Gastroesophageal sphincter (tissue), 3 donors: ENCODE data around the gene ZNF750.

Source experiments
- EP300 ChIP-seq: sonication (generic); formaldehyde crosslinking; IDR thresholded peaks from one replicate; pipeline ENCODE4 v1.6.1; 2017; ENCODE audit warnings: antibody characterized with exemption, mild to moderate bottlenecking
- POLR2A ChIP-seq, 2 donors: fragments of 450-650 bp; IDR thresholded peaks; one replicate each; pipeline ENCODE4 v1.6.1; 2017; ENCODE audit warnings: antibody characterized with exemption in 2 of 2, mild to moderate bottlenecking in 2 of 2, moderate library complexity in 1 of 2
- TF ChIP-seq, protein P1 (sequence below), 4 experiments: fragments of 200-600 bp in 2 of 4; fragments of 450-650 bp in 2 of 4; sonication (generic) in 1 of 4; IDR thresholded peaks; one replicate each; pipeline ENCODE4 v1.5.1; 2017 to 2019; ENCODE audit warnings: antibody characterized with exemption in 4 of 4, mild to moderate bottlenecking in 2 of 4, moderate library complexity in 2 of 4

- TF ChIP-seq EP300: no peak
- TF ChIP-seq, protein P1, sequence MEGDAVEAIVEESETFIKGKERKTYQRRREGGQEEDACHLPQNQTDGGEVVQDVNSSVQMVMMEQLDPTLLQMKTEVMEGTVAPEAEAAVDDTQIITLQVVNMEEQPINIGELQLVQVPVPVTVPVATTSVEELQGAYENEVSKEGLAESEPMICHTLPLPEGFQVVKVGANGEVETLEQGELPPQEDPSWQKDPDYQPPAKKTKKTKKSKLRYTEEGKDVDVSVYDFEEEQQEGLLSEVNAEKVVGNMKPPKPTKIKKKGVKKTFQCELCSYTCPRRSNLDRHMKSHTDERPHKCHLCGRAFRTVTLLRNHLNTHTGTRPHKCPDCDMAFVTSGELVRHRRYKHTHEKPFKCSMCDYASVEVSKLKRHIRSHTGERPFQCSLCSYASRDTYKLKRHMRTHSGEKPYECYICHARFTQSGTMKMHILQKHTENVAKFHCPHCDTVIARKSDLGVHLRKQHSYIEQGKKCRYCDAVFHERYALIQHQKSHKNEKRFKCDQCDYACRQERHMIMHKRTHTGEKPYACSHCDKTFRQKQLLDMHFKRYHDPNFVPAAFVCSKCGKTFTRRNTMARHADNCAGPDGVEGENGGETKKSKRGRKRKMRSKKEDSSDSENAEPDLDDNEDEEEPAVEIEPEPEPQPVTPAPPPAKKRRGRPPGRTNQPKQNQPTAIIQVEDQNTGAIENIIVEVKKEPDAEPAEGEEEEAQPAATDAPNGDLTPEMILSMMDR (IDR thresholded peaks at IDR 0.05): no peak
- no peak for TF ChIP-seq POLR2A (IDR thresholded peaks at IDR 0.05)
These were observed 18.7 kb upstream of the ZNF750 start for GRCh38 chr17:82858376-82859126.
